ENCODE data around the gene FBXO48.
A peak's percentile ranks its signal among the peaks of the same experiment; 100 is the strongest.
"Not testable (repeated sequence)": the region's sequence is repeated elsewhere in the genome, so short reads cannot be mapped to it uniquely, and the experiment has no call there.

FBXO48 gene

GRCh38 chr2:68467077-68467960 lies at the start of gene FBXO48, which contains the start of gene APLF:
Gene FBXO48 (minus strand): TSS chr2:68467294. CDS start chr2:68465145, 2,149 bp downstream.
Gene APLF (plus strand): TSS chr2:68467585. CDS start chr2:68467732, 147 bp downstream.
- peak; percentile 97 to 99 for DNase-seq (ENCODE audit: low read depth in 2 of 2)

- no peak for DNase-seq (ENCODE audit: low read depth in 2 of 2)
Measured at GRCh38 chr2:68516051-68516955, 49.2 kb upstream of the FBXO48 start.

- DNase-seq (ENCODE audit: low read depth in 2 of 2) = no peak
Measured at GRCh38 chr2:68514316-68514929, 47.3 kb upstream of the FBXO48 start.

GRCh38 chr2:68512966-68513365 lies 45.9 kb upstream of the FBXO48 start:
- DNase-seq (ENCODE audit: low read depth in 2 of 2) = no peak

GRCh38 chr2:68512326-68512725 lies 45.2 kb upstream of the FBXO48 start:
- DNase-seq (ENCODE audit: low read depth in 2 of 2) = no peak

DNA sequence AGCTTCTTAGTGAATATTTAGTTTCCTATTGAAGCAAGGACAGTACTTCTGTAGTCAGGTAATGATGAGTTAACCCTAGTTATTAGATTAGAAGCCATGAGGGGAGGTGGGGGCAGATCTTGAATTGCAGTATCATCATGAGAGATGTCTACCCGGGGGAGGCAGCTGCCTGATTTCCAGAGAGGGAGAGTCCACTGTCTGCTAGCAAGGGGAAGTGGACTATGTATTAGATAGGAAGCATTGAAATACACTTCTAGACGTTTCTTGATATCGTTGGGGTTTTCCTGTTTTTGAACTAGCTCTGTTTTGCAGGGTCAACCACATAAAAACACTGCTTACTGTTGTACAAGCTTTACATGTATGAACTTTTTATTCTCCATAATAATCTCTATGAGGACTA lies 39.1 kb upstream of the FBXO48 start:
- no peak for DNase-seq (ENCODE audit: low read depth in 2 of 2)

DNA sequence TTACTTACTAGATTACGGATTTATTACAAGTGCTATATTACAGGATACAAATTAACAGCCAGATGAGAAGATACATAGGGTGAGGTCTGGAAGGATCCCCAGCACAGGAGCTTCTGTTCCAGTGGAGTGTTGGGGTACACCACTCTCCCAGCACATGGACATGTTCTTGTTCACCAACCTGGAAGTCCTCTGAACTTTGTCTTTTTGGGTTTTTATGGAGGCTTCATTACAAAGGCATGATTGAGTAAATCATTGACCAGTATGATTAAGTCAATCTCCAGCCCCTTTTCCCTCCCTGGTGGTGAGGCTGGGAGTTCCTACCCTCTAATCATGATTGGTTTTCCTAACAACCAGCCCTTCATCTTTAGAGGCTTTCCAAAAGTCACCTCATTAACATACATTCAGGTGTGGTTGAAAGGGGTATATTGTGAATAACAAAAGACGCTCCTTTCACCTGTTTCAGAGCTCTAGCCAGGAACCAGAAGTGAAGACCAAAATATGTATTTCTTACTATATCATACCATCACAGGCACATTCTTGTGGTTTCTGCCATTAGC lies 38.6 kb upstream of the FBXO48 start:
- DNase-seq (ENCODE audit: low read depth in 2 of 2) = no peak

- DNase-seq (ENCODE audit: low read depth in 2 of 2) = no peak
Measured at GRCh38 chr2:68501768-68502167, 34.7 kb upstream of the FBXO48 start.

DNA sequence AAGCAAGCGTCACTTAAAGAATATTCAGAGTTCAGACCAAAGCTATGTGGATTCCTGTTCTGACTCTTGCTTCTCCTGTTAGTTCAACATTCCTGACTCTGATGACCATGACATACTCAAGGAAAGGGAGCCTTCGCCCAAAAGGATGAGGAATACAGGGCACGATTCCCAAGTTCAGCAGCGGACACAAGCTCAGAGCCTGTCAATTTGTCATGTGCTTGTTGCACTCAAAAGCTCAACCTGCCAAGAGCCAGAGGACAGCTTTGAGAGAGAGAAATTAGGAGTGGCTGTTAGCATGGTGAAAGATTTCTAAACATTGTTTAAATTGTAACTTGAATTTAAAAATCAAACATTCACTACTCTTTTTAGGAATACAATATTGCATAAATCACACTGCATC lies 33.6 kb upstream of the FBXO48 start:
- DNase-seq (ENCODE audit: low read depth in 2 of 2) = no peak

DNA sequence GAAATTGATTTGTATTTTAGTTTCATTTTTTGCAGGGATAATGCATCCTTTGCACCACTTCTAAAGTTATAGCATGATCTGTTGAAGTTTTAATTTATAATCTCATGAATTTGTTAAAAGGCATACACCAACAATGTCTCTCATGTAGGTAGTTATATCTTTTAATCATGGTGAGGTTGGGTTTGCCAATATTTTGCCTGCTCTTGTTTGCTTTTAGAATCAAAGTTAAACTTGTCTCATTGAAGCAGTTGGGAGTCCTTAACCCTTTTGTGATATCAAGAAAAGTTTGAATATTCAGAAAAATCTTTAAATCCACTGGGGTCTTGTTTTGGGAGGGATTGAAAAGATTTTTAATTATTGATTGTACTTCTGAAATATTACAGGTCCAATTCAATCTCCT lies 32.0 kb upstream of the FBXO48 start:
- no peak for DNase-seq (ENCODE audit: low read depth in 2 of 2)

GRCh38 chr2:68491582-68491981 lies 24.5 kb upstream of the FBXO48 start:
- DNase-seq (ENCODE audit: low read depth in 2 of 2) = no peak

GRCh38 chr2:68489282-68489681 lies 22.2 kb upstream of the FBXO48 start:
- no peak for DNase-seq (ENCODE audit: low read depth in 2 of 2)

- not testable (repeated sequence) for DNase-seq (ENCODE audit: low read depth in 2 of 2)
Measured at GRCh38 chr2:68488605-68489004, 21.5 kb upstream of the FBXO48 start.

DNA sequence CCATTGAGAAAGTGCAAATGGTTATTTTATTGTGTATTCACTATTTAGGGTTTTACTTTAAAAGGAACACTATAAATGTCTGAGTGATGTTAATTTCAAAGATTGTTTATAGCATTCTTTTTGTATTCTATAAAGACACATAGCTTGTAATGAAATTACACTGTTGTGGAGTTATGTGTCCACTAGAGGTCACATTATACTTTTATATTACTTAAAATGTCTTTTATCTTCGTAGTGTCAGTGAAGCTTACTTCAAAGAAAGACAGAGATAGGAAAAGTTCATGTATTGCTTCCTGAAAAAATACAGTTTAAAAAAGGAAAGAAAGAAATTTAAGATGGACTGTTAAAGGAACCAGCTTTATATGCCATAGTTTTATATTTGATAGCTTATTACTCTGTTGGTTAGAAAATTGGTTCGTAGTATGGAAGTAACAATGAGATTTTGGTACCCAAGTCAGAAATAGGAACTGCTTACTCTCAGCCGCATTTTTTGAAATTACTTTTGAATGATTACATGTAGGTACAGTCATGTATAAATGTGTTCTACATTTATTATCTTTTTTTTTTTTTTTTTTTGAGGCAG lies 20.8 kb upstream of the FBXO48 start:
- no peak for DNase-seq (ENCODE audit: low read depth in 2 of 2)

DNA sequence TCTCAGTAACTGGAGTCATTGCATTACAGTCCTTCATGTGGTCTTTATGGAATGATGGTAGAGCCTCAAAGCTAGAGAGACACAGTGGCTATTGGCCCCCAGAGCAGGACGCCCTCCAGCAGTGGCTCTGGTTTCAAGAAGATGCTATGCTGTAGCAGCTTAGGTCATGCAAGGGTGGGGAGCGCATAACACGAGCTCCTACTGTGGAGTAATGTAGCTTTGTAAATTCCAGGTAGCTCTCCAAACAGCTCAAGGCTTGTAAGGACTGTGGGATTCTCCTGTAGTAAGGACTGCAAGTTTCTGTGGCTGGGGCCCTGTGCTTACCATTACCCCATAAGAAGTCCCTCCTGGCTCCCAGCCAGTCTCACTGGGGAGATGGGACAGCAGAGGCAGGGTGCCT lies 15.9 kb upstream of the FBXO48 start:
- no peak for DNase-seq (ENCODE audit: low read depth in 2 of 2)

GRCh38 chr2:68482296-68482820 lies 15.3 kb upstream of the FBXO48 start:
- no peak for DNase-seq (ENCODE audit: low read depth in 2 of 2)

DNA sequence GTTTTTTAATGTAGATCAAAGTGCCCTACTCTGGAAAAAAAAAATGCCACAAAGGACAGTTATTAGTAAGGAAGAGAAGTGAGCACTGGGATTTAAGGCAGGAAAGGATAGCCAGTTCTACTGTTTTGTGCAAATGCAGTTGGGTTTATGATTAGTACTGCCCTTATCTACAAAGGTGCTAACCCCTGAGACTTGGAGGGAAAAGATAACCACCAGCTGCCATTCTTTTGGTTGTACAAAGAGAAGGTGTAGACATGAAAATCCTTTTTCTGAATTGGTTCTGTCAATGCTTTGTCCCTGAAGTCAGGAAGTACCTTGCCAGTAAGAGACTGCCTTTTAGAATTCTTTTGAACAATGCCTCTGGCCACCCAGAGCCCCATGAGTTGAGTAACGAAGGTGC lies 11.6 kb upstream of the FBXO48 start:
- no peak for DNase-seq (ENCODE audit: low read depth in 2 of 2)

DNA sequence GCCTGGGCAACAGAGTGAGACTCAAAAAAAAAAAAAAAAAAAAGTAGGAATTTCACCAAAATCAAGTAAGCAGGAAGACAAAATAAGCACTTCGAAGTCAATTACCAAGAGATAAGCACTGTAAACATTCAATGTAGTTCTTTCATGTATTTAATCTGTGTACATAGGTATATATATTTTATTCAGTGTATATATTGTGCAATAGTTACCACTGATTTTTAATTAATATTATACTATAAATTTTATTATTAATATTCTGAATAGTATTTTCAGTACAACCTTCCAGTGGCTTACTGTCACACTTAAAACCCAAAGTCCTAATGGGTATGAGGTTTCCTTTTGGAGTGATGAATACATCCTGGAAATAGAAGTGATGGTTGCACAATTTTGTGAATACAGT lies 9.4 kb upstream of the FBXO48 start:
- DNase-seq (ENCODE audit: low read depth in 2 of 2) = no peak

- DNase-seq (ENCODE audit: low read depth in 2 of 2) = no peak
Measured at GRCh38 chr2:68475576-68475975, 8.5 kb upstream of the FBXO48 start.

DNA sequence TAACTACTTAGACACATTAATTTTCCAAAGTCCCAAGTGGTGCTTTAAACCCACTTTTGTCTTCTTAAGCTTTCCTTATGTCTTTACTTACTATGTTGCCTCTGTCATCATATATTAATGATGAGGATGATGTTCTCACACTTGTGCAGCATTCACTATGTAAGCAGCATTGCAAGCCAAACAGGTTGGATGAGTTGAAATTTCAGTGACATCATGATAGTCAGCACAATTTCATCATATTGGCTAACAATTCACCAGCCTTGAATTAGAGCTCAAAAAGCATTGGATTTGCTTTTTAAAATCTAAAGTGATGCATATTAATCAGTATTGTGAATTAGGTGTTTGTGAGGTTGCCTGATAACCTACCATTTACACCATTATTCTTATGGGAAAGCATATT lies 8.0 kb upstream of the FBXO48 start:
- no peak for DNase-seq (ENCODE audit: low read depth in 2 of 2)

GRCh38 chr2:68472796-68473414 lies 5.8 kb upstream of the FBXO48 start:
- DNase-seq (ENCODE audit: low read depth in 2 of 2) = no peak
